ENCODE results near the gene SERINC2. TPM values are rescaled to one million over a fixed set of nuclear protein-coding genes. Genes with fewer than 3 reads are reported as not detected.

SERINC2 gene
- total and polyA plus RNA-seq, 4 experiments from 2014 or later = 0.11 to 0.18 (median 0.15) TPM; not detected in 1

DNA sequence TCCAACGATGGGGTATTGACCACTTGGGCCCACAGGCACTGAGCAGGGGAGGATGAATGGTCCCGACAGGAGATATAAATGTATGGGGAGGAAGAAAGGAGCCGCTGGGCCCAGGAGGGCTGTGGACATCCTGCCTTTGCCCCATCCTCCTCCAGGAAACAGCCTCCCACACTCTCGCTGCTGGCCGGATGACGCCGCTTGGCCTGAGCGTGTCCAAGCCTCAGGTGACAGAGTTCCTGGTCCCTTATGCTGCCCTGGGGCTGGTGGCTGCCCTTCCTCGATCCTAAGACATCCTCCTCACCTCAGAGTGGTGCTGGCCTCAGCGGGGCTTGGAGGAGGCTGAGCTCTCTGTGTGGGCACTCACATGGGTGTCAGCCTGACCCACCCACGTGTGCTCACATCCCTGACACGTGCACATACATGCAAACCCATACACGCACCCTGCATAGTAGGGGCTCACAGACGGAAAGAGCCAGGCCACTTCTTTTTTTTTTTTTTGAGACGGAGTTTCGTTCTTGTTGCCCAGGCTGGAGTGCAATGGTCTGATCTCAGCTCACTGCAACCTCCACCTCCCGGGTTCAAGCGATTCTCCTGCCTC is 5.9 kb upstream of the SERINC2 start:
- Histone ChIP-seq H3K4me1 (ENCODE audit: insufficient read depth, low read length) (no peaks in the 10 kb centered on the region), H3K36me3 (ENCODE audit: insufficient read depth, low read length) (no peaks in the 10 kb centered on the region), H3K27me3 (ENCODE audit: insufficient read depth, low read length) (peaks cover 14% of the 10 kb centered on the region), H3K4me3 (ENCODE audit: low read length in 2 of 2) (no peak overlapping the region), H3K27ac (ENCODE audit: low read depth, low read length) (no peak overlapping the region), H3K9me3 (ENCODE audit: control insufficient read depth in 1 of 2, low read length in 2 of 2) (no peaks in the 10 kb centered on the region)
- Mint-ChIP-seq H3K27ac (no peak overlapping the region), H3K36me3 (no peaks in the 10 kb centered on the region), H3K4me3 (no peak overlapping the region), H3K27me3 (peaks cover 24 to 32% of the 10 kb centered on the region in 2 donors), H3K4me1 (peaks cover 0 to under 1% (median 0%) of the 10 kb centered on the region in 4 donors), H3K9me3 (peaks cover 0 to 2% (median 0%) of the 10 kb centered on the region in 8 donors)
- intact Hi-C loops (cut with micrococcal nuclease) = no loop called here
- POLR2A ChIA-PET (ENCODE audit: partially characterized antibody) = no interaction called here
- CTCF ChIA-PET (ENCODE audit: partially characterized antibody) = no interaction called here
- DNase-seq = no peak

DNA sequence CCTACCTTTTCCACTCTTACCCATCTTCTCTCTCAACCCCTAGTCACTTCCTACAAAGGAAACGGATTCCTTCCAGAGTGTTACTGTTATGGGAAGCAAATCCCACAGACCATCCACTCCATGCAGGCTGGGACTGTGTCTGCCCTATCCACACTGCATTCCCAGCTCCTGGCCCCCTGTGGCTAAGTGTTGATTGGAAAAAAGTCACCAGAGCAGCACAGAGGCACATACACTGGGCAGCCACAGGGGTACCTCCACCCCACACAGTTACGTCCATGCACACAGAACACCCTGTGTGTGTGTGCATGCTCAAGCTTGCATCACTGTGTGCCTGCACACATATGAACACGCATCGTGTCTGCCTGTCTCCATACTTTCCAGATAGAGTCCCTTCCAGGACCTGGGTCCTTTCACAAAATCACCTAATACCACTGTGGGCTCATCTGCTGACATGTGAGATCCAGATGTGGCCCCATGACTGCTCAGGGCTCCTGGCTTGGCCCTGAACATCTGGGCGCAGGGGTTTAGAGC is 4.2 kb upstream of the SERINC2 start:
- intact Hi-C loops (cut with micrococcal nuclease) = no loop called here
- no peaks in the 10 kb centered on the region for H3K36me3 Mint-ChIP-seq
- H3K4me3 Mint-ChIP-seq = no peak overlapping the region
- H3K9me3 ChIP-seq (ENCODE audit: control insufficient read depth in 1 of 2, low read length in 2 of 2) = no peaks in the 10 kb centered on the region
- no peak for DNase-seq
- no peak overlapping the region for H3K27ac Mint-ChIP-seq
- no peaks in the 10 kb centered on the region for H3K36me3 ChIP-seq (ENCODE audit: insufficient read depth, low read length)
- H3K9me3 Mint-ChIP-seq = peaks cover 0 to 5% (median 0%) of the 10 kb centered on the region in 8 donors
- ChIA-PET CTCF (ENCODE audit: partially characterized antibody) (interaction anchor here (1.0 kb wide), 1 partner anchor 13 kb away, joined by 3 read pairs; no protein-coding TSS in a partner anchor), POLR2A (ENCODE audit: partially characterized antibody) (no interaction called here)
- peaks cover 4 to 11% (median 5%) of the 10 kb centered on the region in 4 donors for H3K4me1 Mint-ChIP-seq
- no peak overlapping the region for H3K27ac ChIP-seq (ENCODE audit: low read depth, low read length)
- no peak overlapping the region for H3K4me3 ChIP-seq (ENCODE audit: low read length in 2 of 2)
- H3K27me3 Mint-ChIP-seq = peaks cover 22 to 41% of the 10 kb centered on the region in 2 donors
- peaks cover 21% of the 10 kb centered on the region for H3K27me3 ChIP-seq (ENCODE audit: insufficient read depth, low read length)
- peaks cover 10% of the 10 kb centered on the region for H3K4me1 ChIP-seq (ENCODE audit: insufficient read depth, low read length)

DNA sequence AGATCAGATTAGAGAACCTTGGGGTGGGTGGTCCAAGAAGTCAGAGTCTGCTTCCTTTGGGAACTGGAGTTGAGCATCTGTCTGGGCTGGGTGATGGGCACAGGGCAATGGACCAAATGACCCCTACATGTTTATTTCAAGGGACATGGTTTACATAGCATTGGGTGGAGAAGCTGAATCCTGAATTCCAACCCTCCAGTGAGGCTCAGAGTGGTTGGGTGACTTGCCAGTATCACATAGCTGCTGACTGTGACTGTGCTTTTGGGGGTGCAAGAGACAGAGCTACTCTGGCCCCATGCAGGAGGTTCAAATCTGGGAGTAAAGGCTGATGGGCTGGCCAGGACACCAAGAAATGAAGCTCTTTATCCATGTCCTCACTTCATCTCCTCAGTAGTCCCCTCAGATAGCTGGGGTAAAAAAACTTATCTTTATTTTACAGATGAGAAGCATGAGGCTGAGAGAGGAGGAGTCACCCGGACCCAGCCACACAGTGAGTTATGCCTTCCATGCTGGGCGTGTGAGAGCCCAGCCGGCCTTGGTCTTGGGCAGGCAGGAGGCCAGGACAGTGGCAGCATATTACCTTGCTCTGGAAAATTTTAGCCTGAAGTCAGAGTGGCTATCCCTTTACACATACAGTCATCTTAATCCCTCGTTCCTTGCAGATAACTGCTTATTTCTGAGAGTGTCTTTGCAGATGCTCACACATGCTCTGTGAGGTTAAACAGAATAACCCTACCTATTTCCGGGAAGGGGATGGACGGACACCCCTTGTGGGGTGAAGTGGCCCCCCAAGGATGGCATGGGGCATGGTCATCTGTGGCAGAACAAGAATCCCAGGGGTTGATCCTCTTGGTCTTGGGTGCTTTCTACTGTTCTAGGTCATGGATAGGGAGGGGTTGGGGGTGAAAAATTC is 2.8 kb upstream of the SERINC2 start:
- H3K4me1 ChIP-seq (ENCODE audit: insufficient read depth, low read length) = peaks cover 12% of the 10 kb centered on the region
- H3K9me3 ChIP-seq (ENCODE audit: control insufficient read depth in 1 of 2, low read length in 2 of 2) = no peaks in the 10 kb centered on the region
- H3K9me3 Mint-ChIP-seq = peaks cover 0 to 3% (median 0%) of the 10 kb centered on the region in 8 donors
- H3K27me3 Mint-ChIP-seq = peaks cover 27 to 47% of the 10 kb centered on the region in 2 donors
- peaks cover 23% of the 10 kb centered on the region for H3K27me3 ChIP-seq (ENCODE audit: insufficient read depth, low read length)
- no peak overlapping the region for H3K27ac ChIP-seq (ENCODE audit: low read depth, low read length)
- no peak overlapping the region for H3K4me3 ChIP-seq (ENCODE audit: low read length in 2 of 2)
- H3K27ac Mint-ChIP-seq = no peak overlapping the region
- ChIA-PET POLR2A (ENCODE audit: partially characterized antibody) (no interaction called here), CTCF (ENCODE audit: partially characterized antibody) (interaction anchor here (2.4 to 3.2 kb wide), 2 partner anchors 12 to 16 kb away, joined by 6 to 16 read pairs; no protein-coding TSS in a partner anchor)
- no peaks in the 10 kb centered on the region for H3K36me3 Mint-ChIP-seq
- intact Hi-C loops (cut with micrococcal nuclease) = no loop called here
- no peak for DNase-seq
- H3K4me3 Mint-ChIP-seq = no peak overlapping the region
- no peaks in the 10 kb centered on the region for H3K36me3 ChIP-seq (ENCODE audit: insufficient read depth, low read length)
- H3K4me1 Mint-ChIP-seq = peaks cover 5 to 12% (median 6%) of the 10 kb centered on the region in 4 donors

DNA sequence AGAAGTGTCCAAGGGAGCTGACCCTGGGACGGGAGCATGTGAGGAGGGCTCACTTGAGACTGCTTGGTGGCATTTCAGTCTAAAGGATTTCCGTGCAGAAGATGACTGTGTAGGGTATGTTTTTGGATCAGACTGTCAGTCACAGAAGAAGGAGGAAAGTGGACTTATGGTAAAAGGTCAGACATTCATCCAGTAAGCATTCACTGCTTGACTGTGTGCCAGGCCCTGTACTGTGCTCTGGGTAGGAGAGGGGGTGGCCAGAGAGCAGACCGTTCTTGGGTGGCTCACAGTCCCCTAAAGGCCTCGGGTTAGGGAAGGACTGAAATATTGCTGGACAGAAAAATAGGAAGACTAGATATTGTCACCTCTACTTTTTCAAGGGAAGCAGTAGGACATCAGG is 2.1 kb upstream of the SERINC2 start:
- H3K27ac ChIP-seq (ENCODE audit: low read depth, low read length) = no peak overlapping the region
- H3K9me3 Mint-ChIP-seq = peaks cover 0 to 3% (median 0%) of the 10 kb centered on the region in 8 donors
- H3K9me3 ChIP-seq (ENCODE audit: control insufficient read depth in 1 of 2, low read length in 2 of 2) = no peaks in the 10 kb centered on the region
- H3K4me1 ChIP-seq (ENCODE audit: insufficient read depth, low read length) = peaks cover 12% of the 10 kb centered on the region
- no peaks in the 10 kb centered on the region for H3K36me3 Mint-ChIP-seq
- peaks cover 33 to 53% of the 10 kb centered on the region in 2 donors for H3K27me3 Mint-ChIP-seq
- ChIA-PET POLR2A (ENCODE audit: partially characterized antibody) (no interaction called here), CTCF (ENCODE audit: partially characterized antibody) (interaction anchor here (2.4 to 3.2 kb wide), 2 partner anchors 11 to 16 kb away, joined by 6 to 16 read pairs; no protein-coding TSS in a partner anchor)
- no peak for DNase-seq
- H3K27me3 ChIP-seq (ENCODE audit: insufficient read depth, low read length) = peaks cover 29% of the 10 kb centered on the region
- H3K4me3 Mint-ChIP-seq = peak overlapping the region in 1 of 8 donors; percentile 12
- no peak overlapping the region for H3K27ac Mint-ChIP-seq
- intact Hi-C loops (cut with micrococcal nuclease) = no loop called here
- no peak overlapping the region for H3K4me3 ChIP-seq (ENCODE audit: low read length in 2 of 2)
- H3K36me3 ChIP-seq (ENCODE audit: insufficient read depth, low read length) = no peaks in the 10 kb centered on the region
- peaks cover 5 to 12% (median 6%) of the 10 kb centered on the region in 4 donors for H3K4me1 Mint-ChIP-seq

DNA sequence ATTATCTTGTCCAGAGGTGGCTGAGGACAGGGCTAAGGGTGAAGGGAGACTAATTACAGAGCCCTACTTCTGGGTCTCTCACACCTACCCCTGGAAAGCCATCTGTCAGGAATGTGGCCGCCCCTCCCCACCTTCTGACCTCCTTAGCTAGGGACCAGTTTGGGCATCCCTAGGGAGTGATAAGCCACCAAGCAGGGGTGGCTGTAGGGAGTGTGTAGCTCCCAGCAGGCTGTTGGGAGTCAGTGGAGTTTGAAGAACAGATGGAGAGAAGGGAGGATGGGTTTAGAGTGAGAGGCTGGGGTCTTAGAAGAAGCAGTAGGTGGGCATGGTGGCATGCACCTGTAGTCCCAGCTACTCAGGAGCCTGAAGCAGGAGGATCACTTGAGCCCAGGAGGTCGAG is 808 bp upstream of the SERINC2 start:
- intact Hi-C loops (cut with micrococcal nuclease) = no loop called here
- Mint-ChIP-seq H3K36me3 (no peaks in the 10 kb centered on the region), H3K9me3 (peaks cover 0 to 3% (median 0%) of the 10 kb centered on the region in 8 donors), H3K4me1 (peaks cover 5 to 12% (median 6%) of the 10 kb centered on the region in 4 donors), H3K4me3 (peak overlapping the region; percentile 64 to 85 (median 76)), H3K27me3 (peaks cover 38 to 62% of the 10 kb centered on the region in 2 donors), H3K27ac (peak overlapping the region in 1 of 7 donors; percentile 43)
- ChIA-PET CTCF (ENCODE audit: partially characterized antibody) (interaction anchor here (2.4 to 3.2 kb wide), 2 partner anchors 10 to 18 kb away, joined by 6 to 16 read pairs; no protein-coding TSS in a partner anchor), POLR2A (ENCODE audit: partially characterized antibody) (no interaction called here)
- Histone ChIP-seq H3K4me3 (ENCODE audit: low read length in 2 of 2) (no peak overlapping the region), H3K27ac (ENCODE audit: low read depth, low read length) (no peak overlapping the region), H3K4me1 (ENCODE audit: insufficient read depth, low read length) (peaks cover 12% of the 10 kb centered on the region), H3K9me3 (ENCODE audit: control insufficient read depth in 1 of 2, low read length in 2 of 2) (no peaks in the 10 kb centered on the region), H3K27me3 (ENCODE audit: insufficient read depth, low read length) (peaks cover 29% of the 10 kb centered on the region), H3K36me3 (ENCODE audit: insufficient read depth, low read length) (no peaks in the 10 kb centered on the region)
- DNase-seq = no peak

DNA sequence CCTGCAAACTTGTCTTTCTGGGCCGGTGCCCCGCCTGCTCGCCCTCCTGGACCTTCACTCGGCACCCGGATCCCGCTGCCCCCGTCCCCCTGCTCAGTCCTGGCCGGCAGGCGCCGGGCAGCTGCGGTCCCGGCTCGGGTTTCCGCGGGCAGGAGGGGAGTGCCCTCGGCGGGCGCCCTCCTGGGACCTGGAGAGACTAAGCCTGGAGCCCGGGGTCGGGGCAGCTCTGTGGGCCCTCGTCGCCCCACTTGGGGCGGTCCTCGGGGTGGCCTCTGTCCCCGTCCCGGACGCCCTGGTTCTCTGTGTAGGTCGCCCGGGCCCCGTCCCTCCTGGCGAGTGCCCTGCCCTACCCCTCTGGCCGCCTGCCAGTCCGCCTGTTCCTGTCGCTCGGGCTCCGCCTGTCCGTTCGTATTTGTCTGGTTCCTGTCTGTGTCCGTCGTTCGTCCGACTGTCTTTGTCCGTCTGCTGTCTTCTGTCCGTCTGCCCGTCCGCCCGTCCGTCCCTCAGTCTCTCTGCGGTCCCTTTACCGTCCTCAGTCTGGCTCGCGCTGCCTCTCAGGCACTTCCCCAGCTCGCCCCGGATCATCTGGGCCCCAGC is 490 bp downstream of the SERINC2 start:
- no peak overlapping the region for H3K27ac ChIP-seq (ENCODE audit: low read depth, low read length)
- H3K36me3 ChIP-seq (ENCODE audit: insufficient read depth, low read length) = no peaks in the 10 kb centered on the region
- Mint-ChIP-seq H3K27me3 (peaks cover 40 to 62% of the 10 kb centered on the region in 2 donors), H3K4me3 (peak overlapping the region; percentile 89 to 99 (median 92)), H3K27ac (peak overlapping the region in 2 of 7 donors; percentile 52 to 66), H3K4me1 (peaks cover 5 to 12% (median 6%) of the 10 kb centered on the region in 4 donors), H3K36me3 (no peaks in the 10 kb centered on the region), H3K9me3 (peaks cover 0 to 5% (median 0%) of the 10 kb centered on the region in 8 donors)
- peak overlapping the region in 1 of 2 donors; percentile 49 for H3K4me3 ChIP-seq (ENCODE audit: low read length in 2 of 2)
- intact Hi-C loops (cut with micrococcal nuclease) = no loop called here
- DNase-seq = peak in 3 of 5 donors; percentile 11 to 30 (median 17)
- ChIA-PET POLR2A (ENCODE audit: partially characterized antibody) (interaction anchor here (0.5 to 1.2 kb wide), 2 partner anchors 19 to 387 kb away, joined by 4 read pairs; no protein-coding TSS in a partner anchor), CTCF (ENCODE audit: partially characterized antibody) (no interaction called here)
- H3K4me1 ChIP-seq (ENCODE audit: insufficient read depth, low read length) = peaks cover 12% of the 10 kb centered on the region
- H3K27me3 ChIP-seq (ENCODE audit: insufficient read depth, low read length) = peaks cover 29% of the 10 kb centered on the region
- H3K9me3 ChIP-seq (ENCODE audit: control insufficient read depth in 1 of 2, low read length in 2 of 2) = no peaks in the 10 kb centered on the region

Data from CD4-positive, alpha-beta memory T cell (primary cell).